B cell (primary cell): ENCODE measurements around the gene CABLES1. TPM values are rescaled to one million over a fixed set of nuclear protein-coding genes. Genes with fewer than 3 reads are reported as not detected.

ENCODE experiments used
- ATAC-seq: fragments of 200-7000 bp; cut with Tn5 transposase; one replicate; pipeline ENCODE4 v1.10.0; 2021; ENCODE audit warnings: low read depth, mild to moderate bottlenecking, moderate number of reproducible peaks, moderate library complexity
- CTCF ChIA-PET: fragments of 350-600 bp; sonication (Branson Sonifier 250); formaldehyde crosslinking; loops from one replicate; lab custom pipeline; 2021; ENCODE audit warnings: antibody characterized with exemption, inconsistent platforms; lab: Charles Lee
- POLR2A ChIA-PET: fragments of 350-600 bp; sonication (Branson Sonifier 250); formaldehyde crosslinking; loops from one replicate; lab custom pipeline; 2021; ENCODE audit warnings: antibody characterized with exemption; lab: Charles Lee
- DNase-seq: peaks from one replicate; pipeline ENCODE4 v3.0.0; 2013
- H2AFZ ChIP-seq: 2 replicates; pipeline ENCODE4 v1.6.1; 2012; ENCODE audit warnings: mild to moderate bottlenecking, low read depth, low read length; ENCODE audit not compliant: insufficient read depth, poor library complexity, severe bottlenecking
- H3K27ac ChIP-seq, 2 donors: 1 replicate in 1 of 2; 2 replicates in 1 of 2; pipeline ENCODE4 v1.5.1; 2012 to 2013; ENCODE audit warnings: low read length in 2 of 2, mild to moderate bottlenecking in 2 of 2, moderate library complexity in 1 of 2
- H3K27me3 ChIP-seq, 4 experiments: fragments of 200-600 bp in 1 of 4; sonication (generic) in 1 of 4; replicated peaks in 1 of 4; 1 replicate in 2 of 4; 2 replicates in 2 of 4; pipeline versions ENCODE4 v1.6.1 to v1.7.0; 2013 to 2016; ENCODE audit warnings: low read length in 3 of 4, mild to moderate bottlenecking in 2 of 4, mixed read lengths in 1 of 4, moderate library complexity in 1 of 4; ENCODE audit not compliant: insufficient read depth in 4 of 4, control insufficient read depth in 3 of 4; ENCODE audit errors: control extremely low read depth in 1 of 4
- H3K36me3 ChIP-seq, 2 experiments: replicated peaks in 1 of 2; 1 replicate in 1 of 2; 2 replicates in 1 of 2; pipeline versions ENCODE4 v1.6.1 to v1.7.1; 2013; ENCODE audit warnings: low read length in 1 of 2; ENCODE audit not compliant: insufficient read depth in 2 of 2, control insufficient read depth in 1 of 2; ENCODE audit errors: control extremely low read depth in 1 of 2, extremely low read depth in 1 of 2
- H3K4me1 ChIP-seq, 2 donors: fragments of 200-600 bp in 1 of 2; sonication (generic) in 1 of 2; 1 replicate in 1 of 2; 2 replicates in 1 of 2; pipeline versions ENCODE4 v1.5.1 to v1.6.1; 2013 to 2017; ENCODE audit warnings: low read length in 2 of 2; ENCODE audit not compliant: control insufficient read depth in 2 of 2, insufficient read depth in 2 of 2
- H3K4me2 ChIP-seq: replicated peaks from 2 replicates; pipeline ENCODE3; 2012; ENCODE audit warnings: mild to moderate bottlenecking, low read depth, low read length; ENCODE audit not compliant: poor library complexity, severe bottlenecking
- H3K4me3 ChIP-seq, 5 experiments: fragments of 200-600 bp in 1 of 5; sonication (generic) in 1 of 5; 1 replicate in 3 of 5; 2 replicates in 2 of 5; pipeline versions ENCODE4 v1.5.1 to v1.7.0; 2011 to 2016; ENCODE audit warnings: low read length in 4 of 5, mild to moderate bottlenecking in 4 of 5, low read depth in 2 of 5, control low read depth in 1 of 5, moderate library complexity in 1 of 5; ENCODE audit not compliant: insufficient read depth in 1 of 5; ENCODE audit errors: control extremely low read depth in 1 of 5, extremely low read depth in 1 of 5
- H3K79me2 ChIP-seq: fragments of 200-600 bp; sonication (generic); one replicate; pipeline ENCODE4 v1.6.0; 2016; ENCODE audit warnings: low read length; ENCODE audit not compliant: control insufficient read depth, insufficient read depth
- H3K9ac ChIP-seq: fragments of 200-600 bp; sonication (generic); 2 replicates; pipeline ENCODE4 v1.6.1; 2017; ENCODE audit warnings: mild to moderate bottlenecking, low read length, moderate library complexity
- H3K9me3 ChIP-seq, 3 donors: one replicate each; pipeline versions ENCODE4 v1.6.1 to v1.7.1; 2013; ENCODE audit warnings: low read length in 2 of 3; ENCODE audit not compliant: control insufficient read depth in 2 of 3, insufficient read depth in 1 of 3; ENCODE audit errors: control extremely low read depth in 1 of 3
- H4K20me1 ChIP-seq: 2 replicates; pipeline ENCODE4 v1.6.0; 2012; ENCODE audit warnings: mild to moderate bottlenecking, low read length; ENCODE audit not compliant: insufficient read depth, control insufficient read depth, poor library complexity, severe bottlenecking
- H3K27ac Mint-ChIP-seq: one replicate; pipeline ENCODE4 v1.8.0; 2021; ENCODE audit warnings: mixed read lengths
- H3K27me3 Mint-ChIP-seq: one replicate; pipeline ENCODE4 v1.8.0; 2021; ENCODE audit warnings: mixed read lengths
- H3K4me1 Mint-ChIP-seq: one replicate; pipeline ENCODE4 v1.8.0; 2021; ENCODE audit warnings: mixed read lengths
- H3K4me3 Mint-ChIP-seq: one replicate; pipeline ENCODE4 v1.8.0; 2021; ENCODE audit warnings: mixed read lengths
- H3K9me3 Mint-ChIP-seq: one replicate; pipeline ENCODE4 v1.8.0; 2022; ENCODE audit warnings: mixed read lengths; ENCODE audit not compliant: insufficient read depth
- CTCF ChIP-seq: fragments of 200-600 bp; IDR thresholded peaks from one replicate; pipeline ENCODE4 v1.8.0; 2022; ENCODE audit warnings: antibody characterized with exemption, mild to moderate bottlenecking
- EZH2 ChIP-seq: IDR thresholded peaks from 2 replicates; pipeline ENCODE4 v1.6.1; 2012; ENCODE audit warnings: borderline replicate concordance, low read depth, mild to moderate bottlenecking, moderate library complexity, low read length; ENCODE audit not compliant: insufficient read depth, poor library complexity, severe bottlenecking
- WGBS: methylation state at CpG from one replicate; pipeline ENCODE4 v1.1.5; 2013; ENCODE audit warnings: missing lambda C conversion rate; ENCODE audit not compliant: insufficient coverage; 5-methylcytosine and 5-hydroxymethylcytosine counted together
- intact Hi-C: fragments of 100-400 bp; cut with micrococcal nuclease; formaldehyde crosslinking; loops from one replicate; pipeline ENCODE4 v1.10.0; 2022
- polyA plus RNA-seq: library from polyadenylated mRNA; depleted of rRNA; stranded (reverse); fragments of >200 nt; gene quantifications from 2 replicates; pipeline ENCODE4 v1.2.3, GENCODE V29; 2012
- total RNA-seq, 2 donors: library from RNA; stranded (reverse); fragments of 120-200 nt in 1 of 2; gene quantifications; 1 replicate in 1 of 2; 2 replicates in 1 of 2; pipeline versions ENCODE4 v1.2.3 to v1.2.4, GENCODE V29; 2013 to 2022

Gene CABLES1
- total and polyA plus RNA-seq, 2 donors (not counting 1 experiment from before 2014, with no cell fraction given) = 0.30 to 56.3 TPM

- no peak overlapping the region for H2AFZ ChIP-seq
- Mint-ChIP-seq H3K27me3 (peaks cover 10% of the 10 kb centered on the region), H3K9me3 (no peaks in the 10 kb centered on the region), H3K27ac (no peak overlapping the region), H3K4me1 (peaks cover 13% of the 10 kb centered on the region), H3K4me3 (no peak overlapping the region)
- POLR2A ChIA-PET = no interaction called here
- H3K9ac ChIP-seq = no peak overlapping the region
- H4K20me1 ChIP-seq = no peaks in the 10 kb centered on the region
- TF ChIP-seq EZH2 = no peak
- no peak for TF ChIP-seq CTCF
- intact Hi-C loops = no loop called here
- WGBS = no CpG with 5 or more reads among the region's 3 CpGs
- no peak overlapping the region for H3K4me2 ChIP-seq
- ATAC-seq = no peak
- H3K27ac ChIP-seq = no peak overlapping the region
- DNase-seq = no peak
- peaks cover 8 to 14% of the 10 kb centered on the region in 2 donors for H3K4me1 ChIP-seq
- H3K4me3 ChIP-seq = no peak overlapping the region
- H3K27me3 ChIP-seq = no peaks in the 10 kb centered on the region
- no peaks in the 10 kb centered on the region for H3K79me2 ChIP-seq
- H3K9me3 ChIP-seq = no peaks in the 10 kb centered on the region
- no peaks in the 10 kb centered on the region for H3K36me3 ChIP-seq
- CTCF ChIA-PET = no interaction called here
These were observed 47.9 kb upstream of the CABLES1 start for GRCh38 chr18:23087352-23087751.

GRCh38 chr18:23088310-23088709, 47.0 kb upstream of the CABLES1 start:
- H3K4me3 ChIP-seq = no peak overlapping the region
- no peak overlapping the region for H3K27ac Mint-ChIP-seq
- ChIA-PET CTCF (no interaction called here), POLR2A (interaction anchor here (0.7 kb wide), 1 partner anchor 28 kb away, joined by 3 read pairs; no protein-coding TSS in a partner anchor)
- no peaks in the 10 kb centered on the region for H3K79me2 ChIP-seq
- no peaks in the 10 kb centered on the region for H3K27me3 ChIP-seq
- peaks cover 14% of the 10 kb centered on the region for H3K4me1 Mint-ChIP-seq
- DNase-seq (no peak), ATAC-seq (no peak)
- H3K27ac ChIP-seq = no peak overlapping the region
- H3K4me1 ChIP-seq = peaks cover 8 to 14% of the 10 kb centered on the region in 2 donors
- no peak overlapping the region for H3K4me2 ChIP-seq
- intact Hi-C loops = no loop called here
- no peak for TF ChIP-seq EZH2
- no peak for TF ChIP-seq CTCF
- peaks cover 10% of the 10 kb centered on the region for H3K27me3 Mint-ChIP-seq
- no peak overlapping the region for H3K9ac ChIP-seq
- 96% methylated on average over 7 of the region's 7 CpGs for WGBS
- H2AFZ ChIP-seq = no peak overlapping the region
- H3K9me3 ChIP-seq = no peaks in the 10 kb centered on the region
- no peaks in the 10 kb centered on the region for H4K20me1 ChIP-seq
- no peaks in the 10 kb centered on the region for H3K36me3 ChIP-seq
- H3K4me3 Mint-ChIP-seq = no peak overlapping the region
- no peaks in the 10 kb centered on the region for H3K9me3 Mint-ChIP-seq
